Thoracic aorta (tissue), 2 donors: ENCODE results near the gene PODXL2. TPM values are rescaled to one million over a fixed set of nuclear protein-coding genes. Genes with fewer than 3 reads are reported as not detected.
A peak's percentile ranks its signal among the peaks of the same experiment; 100 is the strongest.

Experiments used
- ATAC-seq: fragments of 150-250 bp; one replicate; pipeline ENCODE4 v1.8.0; 2017; ENCODE audit warnings: low read depth; ENCODE audit not compliant: insufficient number of reproducible peaks, low FRiP score
- DNase-seq: peaks from one replicate; pipeline ENCODE4 v3.0.0-alpha.2; 2020; ENCODE audit warnings: low spot score
- H3K27ac ChIP-seq, 2 donors: fragments of 200-600 bp; sonication (generic); 1 replicate in 1 of 2; 2 replicates in 1 of 2; pipeline ENCODE4 v1.5.1; 2016; ENCODE audit warnings: mild to moderate bottlenecking in 2 of 2, moderate library complexity in 2 of 2
- H3K27me3 ChIP-seq: fragments of 200-600 bp; sonication (generic); replicated peaks from 2 replicates; pipeline ENCODE4 v1.6.0; 2016; ENCODE audit warnings: mild to moderate bottlenecking; ENCODE audit not compliant: insufficient read depth
- H3K36me3 ChIP-seq: fragments of 200-600 bp; sonication (generic); one replicate; pipeline ENCODE4 v1.5.1; 2016
- H3K4me1 ChIP-seq, 2 donors: fragments of 200-600 bp; sonication (generic); 1 replicate in 1 of 2; 2 replicates in 1 of 2; pipeline versions ENCODE4 v1.5.1 to v1.6.0; 2016; ENCODE audit warnings: low read depth in 2 of 2, mild to moderate bottlenecking in 1 of 2; ENCODE audit not compliant: control insufficient read depth in 1 of 2
- H3K4me3 ChIP-seq: fragments of 200-600 bp; sonication (generic); 2 replicates; pipeline ENCODE4 v1.5.1; 2016; ENCODE audit warnings: mild to moderate bottlenecking
- H3K9me3 ChIP-seq: fragments of 200-600 bp; sonication (generic); 2 replicates; pipeline ENCODE4 v1.5.1; 2016
- CTCF ChIP-seq: fragments of 200-600 bp; sonication (generic); IDR thresholded peaks from one replicate; pipeline ENCODE4 v1.5.1; 2019; ENCODE audit warnings: antibody characterized with exemption
- total RNA-seq, 2 donors: library from RNA; depleted of rRNA; stranded (reverse); fragments of >200 nt; gene quantifications; one replicate each; pipeline versions ENCODE4 v1.1.0 to v1.2.3, GENCODE V29; 2016

Gene PODXL2
- total RNA-seq: 1 to 10 TPM; 2.8 to 7.8 TPM

- Histone ChIP-seq H3K4me3 (peak within 1 kb of the TSS; percentile 59), H3K27ac (no peak within 1 kb of the TSS), H3K27me3 (no peaks in the 10 kb centered on the region), H3K9me3 (no peaks in the 10 kb centered on the region), H3K4me1 (peaks cover 3 to 12% of the 10 kb centered on the region in 2 donors), H3K36me3 (no peaks in the 10 kb centered on the region)
- TF ChIP-seq CTCF: no peak
- ATAC-seq: peak; percentile 39
- no peak for DNase-seq
These were observed at the start of gene PODXL2 for GRCh38 chr3:127628788-127629466. PODXL2 (plus strand) TSS chr3:127629185; CDS start chr3:127629220, 35 bp downstream.

- Histone ChIP-seq H3K9me3 (no peaks in the 10 kb centered on the region), H3K27me3 (no peaks in the 10 kb centered on the region), H3K36me3 (peaks cover 8% of the 10 kb centered on the region), H3K4me3 (no peak overlapping the region), H3K27ac (no peak overlapping the region), H3K4me1 (peaks cover 0 to 7% of the 10 kb centered on the region in 2 donors)
- TF ChIP-seq CTCF: no peak
- DNase-seq (no peak), ATAC-seq (no peak)
These were observed 48.5 kb upstream of the PODXL2 start for GRCh38 chr3:127580327-127581060.

GRCh38 chr3:127584734-127585133, 44.3 kb upstream of the PODXL2 start:
- Histone ChIP-seq H3K36me3 (no peaks in the 10 kb centered on the region), H3K4me1 (peaks cover 20 to 42% of the 10 kb centered on the region in 2 donors), H3K4me3 (no peak overlapping the region), H3K27ac (no peak overlapping the region), H3K27me3 (no peaks in the 10 kb centered on the region), H3K9me3 (no peaks in the 10 kb centered on the region)
- ATAC-seq (no peak), DNase-seq (no peak)
- no peak for TF ChIP-seq CTCF

GRCh38 chr3:127585163-127585812, 43.7 kb upstream of the PODXL2 start:
- no peaks in the 10 kb centered on the region for H3K9me3 ChIP-seq
- no peak overlapping the region for H3K4me3 ChIP-seq
- ATAC-seq (no peak), DNase-seq (no peak)
- H3K27ac ChIP-seq: no peak overlapping the region
- no peaks in the 10 kb centered on the region for H3K36me3 ChIP-seq
- no peak for TF ChIP-seq CTCF
- H3K4me1 ChIP-seq: peaks cover 20 to 42% of the 10 kb centered on the region in 2 donors
- H3K27me3 ChIP-seq: no peaks in the 10 kb centered on the region

- no peaks in the 10 kb centered on the region for H3K27me3 ChIP-seq
- H3K27ac ChIP-seq: no peak overlapping the region
- no peaks in the 10 kb centered on the region for H3K9me3 ChIP-seq
- no peak overlapping the region for H3K4me3 ChIP-seq
- no peaks in the 10 kb centered on the region for H3K36me3 ChIP-seq
- ATAC-seq (no peak), DNase-seq (no peak)
- no peak for TF ChIP-seq CTCF
- peaks cover 20 to 42% of the 10 kb centered on the region in 2 donors for H3K4me1 ChIP-seq
These were observed 43.1 kb upstream of the PODXL2 start for GRCh38 chr3:127585813-127586413.
